Endothelial cell of umbilical vein (primary cell): ENCODE measurements around the gene ACIN1. TPM values are rescaled to one million over a fixed set of nuclear protein-coding genes. Genes with fewer than 3 reads are reported as not detected.

Experiments
- BruUV-seq: library from RNA; stranded (reverse); fragments of 400-500 nt; replicated peaks from 2 replicates; lab custom pipeline; 2021; lab: Mats Ljungman, UMichigan
- CTCF ChIA-PET: fragments of 300-600, 350-600 bp; sonication (Branson Sonifier 250); formaldehyde crosslinking; loops from one replicate; lab custom pipeline; 2021; ENCODE audit warnings: antibody characterized with exemption, inconsistent platforms; lab: Charles Lee
- POLR2A ChIA-PET: fragments of 300-600, 350-600 bp; sonication (Branson Sonifier 250); formaldehyde crosslinking; loops from one replicate; lab custom pipeline; 2021; ENCODE audit warnings: antibody characterized with exemption, inconsistent platforms; lab: Charles Lee
- DNase-seq: peaks from one replicate; pipeline ENCODE4 v3.0.0-alpha.2; 2011; ENCODE audit warnings: low read depth, low spot score
- FAIRE-seq: peaks from 2 replicates; lab custom pipeline; 2011; peaks lifted over from hg19 to GRCh38; lab: Jason Lieb, UNC
- H2AFZ ChIP-seq: 2 replicates; pipeline ENCODE4 v1.6.0; 2012; ENCODE audit warnings: low read depth, low read length, control low read depth, inconsistent platforms
- H3K27ac ChIP-seq: 2 replicates; pipeline ENCODE4 v1.5.1; 2011; ENCODE audit warnings: low read depth, mild to moderate bottlenecking, control low read depth, low read length, moderate library complexity; ENCODE audit not compliant: insufficient read depth
- H3K27me3 ChIP-seq, 2 experiments: 2 replicates each; pipeline versions ENCODE4 v1.6.0 to v1.6.1; 2011; ENCODE audit warnings: low read length in 2 of 2, mixed read lengths in 1 of 2; ENCODE audit not compliant: control insufficient read depth in 2 of 2, insufficient read depth in 2 of 2
- H3K36me3 ChIP-seq, 2 experiments: 2 replicates in 1 of 2; 3 replicates in 1 of 2; pipeline ENCODE4 v1.5.1; 2011; ENCODE audit warnings: low read length in 2 of 2, mild to moderate bottlenecking in 1 of 2, moderate library complexity in 1 of 2; ENCODE audit not compliant: control insufficient read depth in 2 of 2, insufficient read depth in 2 of 2; ENCODE audit errors: extremely low read depth in 1 of 2
- H3K4me1 ChIP-seq: 3 replicates; pipeline ENCODE4 v1.5.1; 2011; ENCODE audit warnings: mild to moderate bottlenecking, low read length; ENCODE audit not compliant: control insufficient read depth, insufficient read depth; ENCODE audit errors: extremely low read depth
- H3K4me2 ChIP-seq: 2 replicates; pipeline ENCODE4 v1.6.1; 2011; ENCODE audit warnings: low read length, control low read depth, mixed read lengths; ENCODE audit not compliant: insufficient read depth
- H3K4me3 ChIP-seq, 3 experiments: fragments of 200-600 bp in 1 of 3; sonication (generic), shearing (Covaris generic) in 1 of 3; replicated peaks in 1 of 3; 2 replicates each; pipeline ENCODE4 v1.5.1; 2011 to 2016; ENCODE audit warnings: control low read depth in 3 of 3, low read length in 3 of 3, mild to moderate bottlenecking in 2 of 3, inconsistent platforms in 1 of 3, low read depth in 1 of 3, moderate library complexity in 1 of 3; ENCODE audit not compliant: insufficient read depth in 1 of 3
- H3K79me2 ChIP-seq: 2 replicates; pipeline ENCODE4 v1.6.0; 2012; ENCODE audit warnings: low read length, inconsistent platforms; ENCODE audit not compliant: control insufficient read depth, insufficient read depth
- H3K9ac ChIP-seq: replicated peaks from 2 replicates; pipeline ENCODE3; 2011; ENCODE audit warnings: low read length, control low read depth; ENCODE audit not compliant: insufficient read depth; ENCODE audit errors: extremely low read depth
- H3K9me1 ChIP-seq: replicated peaks from 3 replicates; pipeline ENCODE4 v1.6.0; 2011; ENCODE audit warnings: mild to moderate bottlenecking, low read length; ENCODE audit not compliant: control insufficient read depth, insufficient read depth; ENCODE audit errors: extremely low read depth
- H3K9me3 ChIP-seq: replicated peaks from 2 replicates; pipeline ENCODE4 v1.5.1; 2012; ENCODE audit warnings: low read length, inconsistent platforms; ENCODE audit not compliant: control insufficient read depth, insufficient read depth
- H4K20me1 ChIP-seq: replicated peaks from 2 replicates; pipeline ENCODE3; 2011; ENCODE audit warnings: mild to moderate bottlenecking, low read length; ENCODE audit not compliant: control insufficient read depth, insufficient read depth; ENCODE audit errors: extremely low read depth
- CTCF ChIP-seq, 2 donors: IDR thresholded peaks; 1 replicate in 1 of 2; 2 replicates in 1 of 2; pipeline ENCODE4 v1.5.1; 2011; ENCODE audit warnings: low read length in 2 of 2, mild to moderate bottlenecking in 2 of 2, moderate library complexity in 2 of 2, control low read depth in 1 of 2, inconsistent platforms in 1 of 2, low read depth in 1 of 2; ENCODE audit not compliant: insufficient read depth in 1 of 2; ENCODE audit errors: extremely low read depth in 1 of 2
- EZH2 ChIP-seq: IDR thresholded peaks from 2 replicates; pipeline ENCODE4 v1.6.1; 2012; ENCODE audit warnings: borderline replicate concordance, low read depth, mild to moderate bottlenecking, moderate library complexity, low read length, inconsistent platforms; ENCODE audit not compliant: severe bottlenecking
- FOS ChIP-seq: IDR thresholded peaks from 2 replicates; pipeline ENCODE4 v1.6.1; 2011; ENCODE audit warnings: mild to moderate bottlenecking, low read length, moderate library complexity, borderline replicate concordance; ENCODE audit not compliant: insufficient read depth
- GATA2 ChIP-seq: IDR thresholded peaks from 2 replicates; pipeline ENCODE4 v1.7.0; 2011; ENCODE audit warnings: low read depth, mild to moderate bottlenecking, moderate library complexity, mixed read lengths, low read length; ENCODE audit not compliant: insufficient read length, insufficient read depth
- JUN ChIP-seq: IDR thresholded peaks from 2 replicates; pipeline ENCODE4 v1.6.1; 2011; ENCODE audit warnings: borderline replicate concordance, low read depth; ENCODE audit not compliant: insufficient read length, insufficient read depth
- MAX ChIP-seq: IDR thresholded peaks from 2 replicates; pipeline ENCODE4 v1.6.1; 2011; ENCODE audit not compliant: insufficient read depth, insufficient read length
- MYC ChIP-seq: IDR thresholded peaks from one replicate; pipeline ENCODE4 v1.6.1; 2011; ENCODE audit warnings: mild to moderate bottlenecking, low read depth, low read length
- POLR2A ChIP-seq: IDR thresholded peaks from 2 replicates; pipeline ENCODE4 v1.6.1; 2012; ENCODE audit warnings: low read depth, mild to moderate bottlenecking, control low read depth, low read length
- POLR2AphosphoS5 ChIP-seq: IDR thresholded peaks from 2 replicates; pipeline ENCODE4 v1.6.1; 2012; ENCODE audit warnings: low read depth, mild to moderate bottlenecking, control low read depth, low read length, moderate library complexity; ENCODE audit not compliant: insufficient read depth
- dilution Hi-C: fragments of 300-500 bp; cut with MboI; formaldehyde crosslinking; loops from one replicate; pipeline ENCODE4 v1.15.0; 2019; ENCODE audit warnings: low sequenced_read_pairs; ENCODE audit not compliant: extremely low pct_ligation_motif_present
- intact Hi-C: fragments of 100-400 bp; cut with micrococcal nuclease; formaldehyde crosslinking; loops from one replicate; pipeline ENCODE4 v1.10.0; 2022
- polyA plus RNA-seq, 4 experiments: library from polyadenylated mRNA; depleted of rRNA in 3 of 4; stranded (reverse) in 3 of 4; unstranded in 1 of 4; fragments of >200 nt; gene quantifications; 2 replicates each; pipeline versions ENCODE4 v1.2.1 to v1.2.3, GENCODE V29; 2011 to 2012; ENCODE audit warnings: missing spikeins in 1 of 4
- total RNA-seq: library from RNA; stranded (reverse); gene quantifications from 2 replicates; pipeline ENCODE4 v1.2.3, GENCODE V29; 2021

Gene ACIN1
- total and polyA plus RNA-seq, 2 donors (not counting 3 experiments of a cell fraction or from before 2014, with no cell fraction given) = 146 to 240 TPM

- no peaks in the 10 kb centered on the region for H3K9me3 ChIP-seq
- dilution Hi-C loops (no loop called here), intact Hi-C loops (no loop called here)
- no peak for DNase-seq
- BruUV-seq = no TSS peak
- peaks cover 70% of the 10 kb centered on the region for H3K79me2 ChIP-seq
- no peak overlapping the region for H2AFZ ChIP-seq
- peaks cover 8 to 33% of the 10 kb centered on the region in 2 experiments for H3K36me3 ChIP-seq
- H3K27ac ChIP-seq = no peak overlapping the region
- POLR2A ChIA-PET = interaction anchor here (0.7 kb wide), 1 partner anchor 13 kb away, joined by 4 read pairs; no protein-coding TSS in a partner anchor
- CTCF ChIA-PET = interaction anchor here (0.8 to 4.6 kb wide), 10 partner anchors 9 to 105 kb away, joined by 3 to 43 read pairs (median 5); no protein-coding TSS in a partner anchor
- H3K9me1 ChIP-seq = no peaks in the 10 kb centered on the region
- no peak for FAIRE-seq
- H3K9ac ChIP-seq = no peak overlapping the region
- TF ChIP-seq EZH2 = no peak
- no peak for TF ChIP-seq GATA2
- TF ChIP-seq FOS = no peak
- TF ChIP-seq POLR2A = no peak
- TF ChIP-seq CTCF (IDR thresholded peaks at IDR 0.05; ENCODE audit: extremely low read depth in 1 of 2, insufficient read depth in 1 of 2, low read depth in 1 of 2, low read length in 2 of 2) = no peak
- TF ChIP-seq POLR2AphosphoS5 = no peak
- no peak for TF ChIP-seq MAX
- no peak for TF ChIP-seq MYC
- no peak for TF ChIP-seq JUN
- H3K4me1 ChIP-seq = peaks cover 28% of the 10 kb centered on the region
- no peak overlapping the region for H3K4me2 ChIP-seq
- H4K20me1 ChIP-seq = peaks cover 4% of the 10 kb centered on the region
- H3K4me3 ChIP-seq = no peak overlapping the region
- no peaks in the 10 kb centered on the region for H3K27me3 ChIP-seq
Measured at GRCh38 chr14:23091294-23092225, 3.4 kb downstream of the ACIN1 start.
